B cell (primary cell): ENCODE results near the gene ZCCHC13. TPM values are rescaled to one million over a fixed set of nuclear protein-coding genes. Genes with fewer than 3 reads are reported as not detected.
"Not testable (repeated sequence)": the region's sequence is repeated elsewhere in the genome, so short reads cannot be mapped to it uniquely, and the experiment has no call there.

Experiments used
- ATAC-seq: fragments of 200-7000 bp; cut with Tn5 transposase; one replicate; pipeline ENCODE4 v1.10.0; 2021; ENCODE audit warnings: low read depth, mild to moderate bottlenecking, moderate number of reproducible peaks, moderate library complexity
- CTCF ChIA-PET: fragments of 350-600 bp; sonication (Branson Sonifier 250); formaldehyde crosslinking; loops from one replicate; lab custom pipeline; 2021; ENCODE audit warnings: antibody characterized with exemption, inconsistent platforms; lab: Charles Lee
- POLR2A ChIA-PET: fragments of 350-600 bp; sonication (Branson Sonifier 250); formaldehyde crosslinking; loops from one replicate; lab custom pipeline; 2021; ENCODE audit warnings: antibody characterized with exemption; lab: Charles Lee
- DNase-seq: peaks from one replicate; pipeline ENCODE4 v3.0.0; 2013
- H2AFZ ChIP-seq: 2 replicates; pipeline ENCODE4 v1.6.1; 2012; ENCODE audit warnings: mild to moderate bottlenecking, low read depth, low read length; ENCODE audit not compliant: insufficient read depth, poor library complexity, severe bottlenecking
- H3K27ac ChIP-seq, 2 donors: 1 replicate in 1 of 2; 2 replicates in 1 of 2; pipeline ENCODE4 v1.5.1; 2012 to 2013; ENCODE audit warnings: low read length in 2 of 2, mild to moderate bottlenecking in 2 of 2, moderate library complexity in 1 of 2
- H3K27me3 ChIP-seq, 4 experiments: fragments of 200-600 bp in 1 of 4; sonication (generic) in 1 of 4; replicated peaks in 1 of 4; 1 replicate in 2 of 4; 2 replicates in 2 of 4; pipeline versions ENCODE4 v1.6.1 to v1.7.0; 2013 to 2016; ENCODE audit warnings: low read length in 3 of 4, mild to moderate bottlenecking in 2 of 4, mixed read lengths in 1 of 4, moderate library complexity in 1 of 4; ENCODE audit not compliant: insufficient read depth in 4 of 4, control insufficient read depth in 3 of 4; ENCODE audit errors: control extremely low read depth in 1 of 4
- H3K36me3 ChIP-seq, 2 experiments: replicated peaks in 1 of 2; 1 replicate in 1 of 2; 2 replicates in 1 of 2; pipeline versions ENCODE4 v1.6.1 to v1.7.1; 2013; ENCODE audit warnings: low read length in 1 of 2; ENCODE audit not compliant: insufficient read depth in 2 of 2, control insufficient read depth in 1 of 2; ENCODE audit errors: control extremely low read depth in 1 of 2, extremely low read depth in 1 of 2
- H3K4me1 ChIP-seq, 2 donors: fragments of 200-600 bp in 1 of 2; sonication (generic) in 1 of 2; 1 replicate in 1 of 2; 2 replicates in 1 of 2; pipeline versions ENCODE4 v1.5.1 to v1.6.1; 2013 to 2017; ENCODE audit warnings: low read length in 2 of 2; ENCODE audit not compliant: control insufficient read depth in 2 of 2, insufficient read depth in 2 of 2
- H3K4me2 ChIP-seq: replicated peaks from 2 replicates; pipeline ENCODE3; 2012; ENCODE audit warnings: mild to moderate bottlenecking, low read depth, low read length; ENCODE audit not compliant: poor library complexity, severe bottlenecking
- H3K4me3 ChIP-seq, 5 experiments: fragments of 200-600 bp in 1 of 5; sonication (generic) in 1 of 5; 1 replicate in 3 of 5; 2 replicates in 2 of 5; pipeline versions ENCODE4 v1.5.1 to v1.7.0; 2011 to 2016; ENCODE audit warnings: low read length in 4 of 5, mild to moderate bottlenecking in 4 of 5, low read depth in 2 of 5, control low read depth in 1 of 5, moderate library complexity in 1 of 5; ENCODE audit not compliant: insufficient read depth in 1 of 5; ENCODE audit errors: control extremely low read depth in 1 of 5, extremely low read depth in 1 of 5
- H3K79me2 ChIP-seq: fragments of 200-600 bp; sonication (generic); one replicate; pipeline ENCODE4 v1.6.0; 2016; ENCODE audit warnings: low read length; ENCODE audit not compliant: control insufficient read depth, insufficient read depth
- H3K9ac ChIP-seq: fragments of 200-600 bp; sonication (generic); 2 replicates; pipeline ENCODE4 v1.6.1; 2017; ENCODE audit warnings: mild to moderate bottlenecking, low read length, moderate library complexity
- H3K9me3 ChIP-seq, 3 donors: one replicate each; pipeline versions ENCODE4 v1.6.1 to v1.7.1; 2013; ENCODE audit warnings: low read length in 2 of 3; ENCODE audit not compliant: control insufficient read depth in 2 of 3, insufficient read depth in 1 of 3; ENCODE audit errors: control extremely low read depth in 1 of 3
- H4K20me1 ChIP-seq: 2 replicates; pipeline ENCODE4 v1.6.0; 2012; ENCODE audit warnings: mild to moderate bottlenecking, low read length; ENCODE audit not compliant: insufficient read depth, control insufficient read depth, poor library complexity, severe bottlenecking
- H3K27ac Mint-ChIP-seq: one replicate; pipeline ENCODE4 v1.8.0; 2021; ENCODE audit warnings: mixed read lengths
- H3K27me3 Mint-ChIP-seq: one replicate; pipeline ENCODE4 v1.8.0; 2021; ENCODE audit warnings: mixed read lengths
- H3K4me1 Mint-ChIP-seq: one replicate; pipeline ENCODE4 v1.8.0; 2021; ENCODE audit warnings: mixed read lengths
- H3K4me3 Mint-ChIP-seq: one replicate; pipeline ENCODE4 v1.8.0; 2021; ENCODE audit warnings: mixed read lengths
- H3K9me3 Mint-ChIP-seq: one replicate; pipeline ENCODE4 v1.8.0; 2022; ENCODE audit warnings: mixed read lengths; ENCODE audit not compliant: insufficient read depth
- CTCF ChIP-seq: fragments of 200-600 bp; IDR thresholded peaks from one replicate; pipeline ENCODE4 v1.8.0; 2022; ENCODE audit warnings: antibody characterized with exemption, mild to moderate bottlenecking
- EZH2 ChIP-seq: IDR thresholded peaks from 2 replicates; pipeline ENCODE4 v1.6.1; 2012; ENCODE audit warnings: borderline replicate concordance, low read depth, mild to moderate bottlenecking, moderate library complexity, low read length; ENCODE audit not compliant: insufficient read depth, poor library complexity, severe bottlenecking
- whole genome bisulfite sequencing: methylation state at CpG from one replicate; pipeline ENCODE4 v1.1.5; 2013; ENCODE audit warnings: missing lambda C conversion rate; ENCODE audit not compliant: insufficient coverage; 5-methylcytosine and 5-hydroxymethylcytosine counted together
- intact Hi-C: fragments of 100-400 bp; cut with micrococcal nuclease; formaldehyde crosslinking; loops from one replicate; pipeline ENCODE4 v1.10.0; 2022
- polyA plus RNA-seq: library from polyadenylated mRNA; depleted of rRNA; stranded (reverse); fragments of >200 nt; gene quantifications from 2 replicates; pipeline ENCODE4 v1.2.3, GENCODE V29; 2012
- total RNA-seq, 2 donors: library from RNA; stranded (reverse); fragments of 120-200 nt in 1 of 2; gene quantifications; 1 replicate in 1 of 2; 2 replicates in 1 of 2; pipeline versions ENCODE4 v1.2.3 to v1.2.4, GENCODE V29; 2013 to 2022

Gene ZCCHC13
- total and polyA plus RNA-seq, 2 donors (not counting 1 experiment from before 2014, with no cell fraction given): not detected

- Histone ChIP-seq H3K4me3 (no peak overlapping the region), H3K4me2 (no peak overlapping the region), H3K9ac (no peak overlapping the region), H3K36me3 (no peaks in the 10 kb centered on the region), H4K20me1 (no peaks in the 10 kb centered on the region), H2AFZ (no peak overlapping the region), H3K9me3 (no peaks in the 10 kb centered on the region), H3K27ac (no peak overlapping the region), H3K27me3 (no peaks in the 10 kb centered on the region), H3K79me2 (no peaks in the 10 kb centered on the region), H3K4me1 (no peaks in the 10 kb centered on the region)
- Mint-ChIP-seq H3K4me3 (no peak overlapping the region), H3K27ac (no peak overlapping the region), H3K27me3 (no peaks in the 10 kb centered on the region), H3K9me3 (no peaks in the 10 kb centered on the region), H3K4me1 (no peaks in the 10 kb centered on the region)
- CTCF ChIA-PET: no interaction called here
- TF ChIP-seq CTCF: no peak
- TF ChIP-seq EZH2: no peak
- no CpG with 5 or more reads among the region's 4 CpGs for WGBS
- POLR2A ChIA-PET: no interaction called here
- DNase-seq: no peak
- intact Hi-C loops: no loop called here
- ATAC-seq: no peak
These were observed 14.7 kb downstream of the ZCCHC13 start for GRCh38 chrX:74318672-74319071.

GRCh38 chrX:74319321-74319720 is 15.3 kb downstream of the ZCCHC13 start:
- H3K27me3 ChIP-seq, H3K27ac ChIP-seq, intact Hi-C loops, H3K4me3 ChIP-seq, H3K27me3 Mint-ChIP-seq, H3K4me1 ChIP-seq, H4K20me1 ChIP-seq, H3K79me2 ChIP-seq, DNase-seq, H3K9me3 Mint-ChIP-seq, H3K36me3 ChIP-seq, ATAC-seq, H3K4me3 Mint-ChIP-seq, H3K9me3 ChIP-seq, H2AFZ ChIP-seq, H3K9ac ChIP-seq, H3K4me1 Mint-ChIP-seq, H3K27ac Mint-ChIP-seq, CTCF ChIA-PET, H3K4me2 ChIP-seq: not testable (repeated sequence)
- WGBS: 83% methylated on average over 2 of the region's 2 CpGs
- POLR2A ChIA-PET: interaction anchor here (0.5 kb wide), 1 partner anchor 9 kb away, joined by 5 read pairs; no protein-coding TSS in a partner anchor
